Astrocyte (in vitro differentiated cells and primary cell): ENCODE data around the gene MEGF6.

Experiments used
- CTCF ChIP-seq: IDR thresholded peaks from 2 replicates; pipeline ENCODE4 v1.5.1; 2011; ENCODE audit warnings: low read depth, mild to moderate bottlenecking, inconsistent platforms, low read length, moderate library complexity; ENCODE audit not compliant: insufficient read depth
- EZH2 ChIP-seq: IDR thresholded peaks from 2 replicates; pipeline ENCODE4 v1.6.1; 2012; ENCODE audit warnings: mild to moderate bottlenecking, low read length, inconsistent platforms; ENCODE audit not compliant: insufficient read depth

DNA sequence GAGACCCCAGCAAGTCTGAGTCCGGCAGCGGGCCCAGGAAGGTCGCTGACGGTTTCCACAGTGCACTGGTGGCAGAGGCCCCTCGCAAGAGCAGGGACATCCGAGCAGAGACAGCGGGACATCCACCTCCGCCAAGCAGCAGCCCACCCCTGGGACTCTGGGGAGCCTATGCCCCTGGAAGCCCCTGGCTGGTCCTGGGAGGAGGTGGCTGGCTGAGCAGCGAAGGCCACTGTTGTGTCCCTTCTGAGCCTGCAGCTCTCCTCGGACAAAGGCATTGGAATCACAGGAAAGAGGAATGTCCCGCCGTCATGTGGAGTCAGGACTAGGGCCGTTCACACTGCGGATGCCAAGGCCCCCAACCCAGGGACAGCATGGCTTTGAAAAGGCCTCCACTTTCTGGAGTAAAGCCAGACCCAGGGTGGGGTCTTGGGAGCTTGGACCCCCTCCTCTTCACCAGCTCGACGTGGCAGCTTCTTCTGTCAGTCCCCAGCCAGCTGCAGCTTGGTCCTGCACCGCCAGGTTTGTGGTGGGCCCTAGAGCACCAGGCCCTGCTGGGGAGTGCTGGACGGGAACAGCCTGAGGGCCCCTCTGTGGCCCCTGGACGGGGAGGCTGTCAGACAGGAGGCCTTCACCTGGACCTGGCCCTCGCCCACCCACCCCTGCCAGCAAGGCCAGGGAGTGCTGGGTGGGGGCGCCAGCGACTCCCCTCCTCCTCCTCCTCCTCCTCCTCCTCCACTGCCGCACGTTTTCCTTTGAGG lies 1.4 kb downstream of the MEGF6 start:
- TF ChIP-seq CTCF, result no peak
- TF ChIP-seq EZH2, result peak; percentile 28
